Spleen (tissue), 7 donors: ENCODE data around the gene RNF208.

ENCODE experiments used
- POLR2A ChIP-seq, 3 donors: fragments of 450-650 bp; IDR thresholded peaks; one replicate each; pipeline ENCODE4 v1.5.1; 2017; ENCODE audit warnings: antibody characterized with exemption in 3 of 3, mild to moderate bottlenecking in 1 of 3
- POLR2AphosphoS5 ChIP-seq, 3 donors: sonication (generic); formaldehyde crosslinking; IDR thresholded peaks; one replicate each; pipeline ENCODE4 v1.5.1; 2017; ENCODE audit warnings: antibody characterized with exemption in 3 of 3
- TF ChIP-seq, protein P1 (sequence below), 11 experiments: fragments of 200-600 bp in 7 of 11; fragments of 450-650 bp in 4 of 11; sonication (generic) in 4 of 11; IDR thresholded peaks in 8 of 11; conservative IDR thresholded peaks in 3 of 11; 1 replicate in 7 of 11; 2 replicates in 4 of 11; pipeline versions ENCODE4 v1.4.0 to v1.8.0; 2016 to 2021; ENCODE audit warnings: antibody characterized with exemption in 11 of 11, inconsistent platforms in 4 of 11, mild to moderate bottlenecking in 1 of 11
- donor health status: DM: no; HTN: no; CAD: no; lungs with moderate emphysema.
- donor health status: DM: no; HTN: no; CAD: no.
- donor health status: DM: no; HTN: no; CAD: no.

DNA sequence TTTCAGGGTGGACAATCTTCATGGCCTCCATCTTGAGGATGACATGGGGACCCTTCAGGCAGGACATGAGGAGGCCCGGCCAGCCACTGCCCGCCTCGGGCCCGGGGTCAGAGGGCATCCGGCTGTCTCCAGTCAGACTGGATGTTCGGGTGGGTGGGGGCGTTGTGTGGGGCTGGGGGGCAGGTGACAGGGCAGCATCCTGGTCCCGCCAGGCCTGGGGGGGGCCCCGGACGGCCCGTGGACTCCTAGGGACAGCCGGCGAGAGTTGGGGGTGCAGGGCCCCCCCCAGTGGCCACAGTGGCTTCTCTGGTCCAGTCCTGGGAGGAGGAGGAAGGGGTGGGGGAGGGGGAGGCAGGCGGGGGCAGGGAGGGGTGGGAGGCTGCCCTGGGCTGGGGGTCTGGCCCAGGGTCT is 940 bp downstream of the RNF208 start:
- TF ChIP-seq POLR2A (IDR thresholded peaks at IDR 0.05) (no peak), POLR2AphosphoS5 (IDR thresholded peaks at IDR 0.05) (no peak)
- TF ChIP-seq, protein P1, sequence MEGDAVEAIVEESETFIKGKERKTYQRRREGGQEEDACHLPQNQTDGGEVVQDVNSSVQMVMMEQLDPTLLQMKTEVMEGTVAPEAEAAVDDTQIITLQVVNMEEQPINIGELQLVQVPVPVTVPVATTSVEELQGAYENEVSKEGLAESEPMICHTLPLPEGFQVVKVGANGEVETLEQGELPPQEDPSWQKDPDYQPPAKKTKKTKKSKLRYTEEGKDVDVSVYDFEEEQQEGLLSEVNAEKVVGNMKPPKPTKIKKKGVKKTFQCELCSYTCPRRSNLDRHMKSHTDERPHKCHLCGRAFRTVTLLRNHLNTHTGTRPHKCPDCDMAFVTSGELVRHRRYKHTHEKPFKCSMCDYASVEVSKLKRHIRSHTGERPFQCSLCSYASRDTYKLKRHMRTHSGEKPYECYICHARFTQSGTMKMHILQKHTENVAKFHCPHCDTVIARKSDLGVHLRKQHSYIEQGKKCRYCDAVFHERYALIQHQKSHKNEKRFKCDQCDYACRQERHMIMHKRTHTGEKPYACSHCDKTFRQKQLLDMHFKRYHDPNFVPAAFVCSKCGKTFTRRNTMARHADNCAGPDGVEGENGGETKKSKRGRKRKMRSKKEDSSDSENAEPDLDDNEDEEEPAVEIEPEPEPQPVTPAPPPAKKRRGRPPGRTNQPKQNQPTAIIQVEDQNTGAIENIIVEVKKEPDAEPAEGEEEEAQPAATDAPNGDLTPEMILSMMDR (IDR thresholded peaks at IDR 0.05 in 8 of 11, conservative IDR thresholded peaks at IDR 0.05 in 3 of 11): no peak
